ENCODE data around the gene MANBA. TPM values are rescaled to one million over a fixed set of nuclear protein-coding genes. Genes with fewer than 3 reads are reported as not detected.
"Not testable (repeated sequence)": the region's sequence is repeated elsewhere in the genome, so short reads cannot be mapped to it uniquely, and the experiment has no call there.

The MANBA gene
- total RNA-seq, 2 experiments from 2014 or later = 12.0 to 13.3 TPM

GRCh38 chr4:102735582-102735981 is 25.2 kb downstream of the MANBA start:
- DNase-seq (no peak), ATAC-seq (no peak)
- ChIA-PET POLR2A (no interaction called here), CTCF (interaction anchor here (0.7 kb wide), 1 partner anchor 12 kb away, joined by 3 read pairs; no protein-coding TSS in a partner anchor)
- Mint-ChIP-seq H3K27ac (no peak overlapping the region), H3K4me1 (peaks cover 19% of the 10 kb centered on the region), H3K27me3 (no peaks in the 10 kb centered on the region), H3K36me3 (ENCODE audit: low read depth) (peaks cover 42% of the 10 kb centered on the region), H3K9me3 (ENCODE audit: low read depth) (peaks cover 16% of the 10 kb centered on the region), H3K4me3 (no peak overlapping the region)
- intact Hi-C loops (cut with DNase I, micrococcal nuclease) = no loop called here

GRCh38 chr4:102734591-102735385 is 26.0 kb downstream of the MANBA start:
- POLR2A ChIA-PET = no interaction called here

GRCh38 chr4:102734116-102734515 is 26.7 kb downstream of the MANBA start:
- Mint-ChIP-seq H3K4me3 (no peak overlapping the region), H3K27ac (no peak overlapping the region), H3K4me1 (peaks cover 18% of the 10 kb centered on the region)

More at GRCh38 chr4:102734591-102735385, 26.0 kb downstream of the MANBA start:
- ATAC-seq (peak; percentile 93), DNase-seq (peak; percentile 16)
- H3K27me3 Mint-ChIP-seq = no peaks in the 10 kb centered on the region
- peaks cover 19% of the 10 kb centered on the region for H3K4me1 Mint-ChIP-seq
- peaks cover 16% of the 10 kb centered on the region for H3K9me3 Mint-ChIP-seq (ENCODE audit: low read depth)
- H3K27ac Mint-ChIP-seq = no peak overlapping the region
- CTCF ChIA-PET = no interaction called here
- intact Hi-C loops (cut with DNase I, micrococcal nuclease) = no loop called here
- peaks cover 42% of the 10 kb centered on the region for H3K36me3 Mint-ChIP-seq (ENCODE audit: low read depth)
- no peak overlapping the region for H3K4me3 Mint-ChIP-seq

GRCh38 chr4:102733084-102733483 is 27.7 kb downstream of the MANBA start:
- Mint-ChIP-seq H3K4me1 (peaks cover 8% of the 10 kb centered on the region), H3K36me3 (ENCODE audit: low read depth) (peaks cover 32% of the 10 kb centered on the region), H3K27me3 (no peaks in the 10 kb centered on the region), H3K9me3 (ENCODE audit: low read depth) (peaks cover 3% of the 10 kb centered on the region), H3K27ac (no peak overlapping the region), H3K4me3 (no peak overlapping the region)
- ATAC-seq = no peak
- no peak for DNase-seq
- CTCF ChIA-PET = no interaction called here
- POLR2A ChIA-PET = no interaction called here
- intact Hi-C loops (cut with DNase I, micrococcal nuclease) = no loop called here

More at GRCh38 chr4:102734116-102734515, 26.7 kb downstream of the MANBA start:
- DNase-seq (no peak), ATAC-seq (no peak)
- Mint-ChIP-seq H3K36me3 (ENCODE audit: low read depth) (peaks cover 37% of the 10 kb centered on the region), H3K27me3 (no peaks in the 10 kb centered on the region), H3K9me3 (ENCODE audit: low read depth) (peaks cover 10% of the 10 kb centered on the region)
- ChIA-PET POLR2A (no interaction called here), CTCF (no interaction called here)
- intact Hi-C loops (cut with DNase I, micrococcal nuclease) = no loop called here

GRCh38 chr4:102732678-102733077 is 28.1 kb downstream of the MANBA start:
- ChIA-PET CTCF (no interaction called here), POLR2A (no interaction called here)
- ATAC-seq = no peak
- Mint-ChIP-seq H3K4me3 (no peak overlapping the region), H3K27ac (no peak overlapping the region), H3K36me3 (ENCODE audit: low read depth) (peaks cover 32% of the 10 kb centered on the region), H3K9me3 (ENCODE audit: low read depth) (peaks cover 3% of the 10 kb centered on the region), H3K27me3 (no peaks in the 10 kb centered on the region), H3K4me1 (peaks cover 8% of the 10 kb centered on the region)
- intact Hi-C loops (cut with DNase I, micrococcal nuclease) = no loop called here
- DNase-seq = no peak

- peaks cover 29% of the 10 kb centered on the region for H3K36me3 Mint-ChIP-seq (ENCODE audit: low read depth)
- CTCF ChIA-PET = interaction anchor here (1.1 kb wide), 1 partner anchor 277 kb away, joined by 3 read pairs; no protein-coding TSS in a partner anchor
Measured at GRCh38 chr4:102730968-102731533, 29.7 kb downstream of the MANBA start.

GRCh38 chr4:102729486-102729885 is 31.3 kb downstream of the MANBA start:
- H3K9me3 Mint-ChIP-seq (ENCODE audit: low read depth); DNase-seq; intact Hi-C loops (cut with DNase I, micrococcal nuclease); H3K27ac Mint-ChIP-seq; H3K4me1 Mint-ChIP-seq; ATAC-seq; H3K4me3 Mint-ChIP-seq; H3K27me3 Mint-ChIP-seq: not testable (repeated sequence)
- POLR2A ChIA-PET = interaction anchor here (1.8 kb wide), 1 partner anchor 9 kb away, joined by 5 read pairs; no protein-coding TSS in a partner anchor
- H3K36me3 Mint-ChIP-seq (ENCODE audit: low read depth) = peaks cover 31% of the 10 kb centered on the region
- CTCF ChIA-PET = interaction anchor here (1.2 kb wide), 1 partner anchor 44 kb away, joined by 4 read pairs; no protein-coding TSS in a partner anchor

More at GRCh38 chr4:102730968-102731533, 29.7 kb downstream of the MANBA start:
- ATAC-seq = no peak
- Mint-ChIP-seq H3K9me3 (ENCODE audit: low read depth) (peaks cover 3% of the 10 kb centered on the region), H3K4me3 (no peak overlapping the region), H3K27ac (no peak overlapping the region), H3K27me3 (no peaks in the 10 kb centered on the region), H3K4me1 (peaks cover 11% of the 10 kb centered on the region)
- intact Hi-C loops (cut with DNase I, micrococcal nuclease) = no loop called here
- DNase-seq = no peak
- POLR2A ChIA-PET = interaction anchor here (0.6 kb wide), 1 partner anchor 18 kb away, joined by 3 read pairs; no protein-coding TSS in a partner anchor

- ATAC-seq; H3K4me3 Mint-ChIP-seq; H3K27ac Mint-ChIP-seq; H3K9me3 Mint-ChIP-seq (ENCODE audit: low read depth); H3K4me1 Mint-ChIP-seq; DNase-seq; intact Hi-C loops (cut with DNase I, micrococcal nuclease); POLR2A ChIA-PET; H3K27me3 Mint-ChIP-seq: not testable (repeated sequence)
- peaks cover 16% of the 10 kb centered on the region for H3K36me3 Mint-ChIP-seq (ENCODE audit: low read depth)
- CTCF ChIA-PET = interaction anchor here (0.5 to 1.5 kb wide), 2 partner anchors 23 to 273 kb away, joined by 3 read pairs; no protein-coding TSS in a partner anchor
Measured at GRCh38 chr4:102726919-102727318, 33.8 kb downstream of the MANBA start.

GRCh38 chr4:102726068-102726467 is 34.7 kb downstream of the MANBA start:
- Mint-ChIP-seq H3K36me3 (ENCODE audit: low read depth) (peaks cover 13% of the 10 kb centered on the region), H3K27me3 (no peaks in the 10 kb centered on the region), H3K4me3 (no peak overlapping the region), H3K4me1 (peaks cover 2% of the 10 kb centered on the region), H3K9me3 (ENCODE audit: low read depth) (peaks cover under 1% of the 10 kb centered on the region), H3K27ac (no peak overlapping the region)
- ATAC-seq (no peak), DNase-seq (no peak)
- ChIA-PET POLR2A (no interaction called here), CTCF (no interaction called here)
- intact Hi-C loops (cut with DNase I, micrococcal nuclease) = no loop called here

GRCh38 chr4:102725229-102725628 is 35.5 kb downstream of the MANBA start:
- no peak overlapping the region for H3K27ac Mint-ChIP-seq
- peaks cover 2% of the 10 kb centered on the region for H3K4me1 Mint-ChIP-seq
- no peak for DNase-seq
- POLR2A ChIA-PET = interaction anchor here (0.5 kb wide), 1 partner anchor 14 kb away, joined by 3 read pairs; no protein-coding TSS in a partner anchor
- CTCF ChIA-PET = no interaction called here
- no peak overlapping the region for H3K4me3 Mint-ChIP-seq
- intact Hi-C loops (cut with DNase I, micrococcal nuclease) = no loop called here
- H3K27me3 Mint-ChIP-seq = no peaks in the 10 kb centered on the region
- ATAC-seq = no peak
- no peaks in the 10 kb centered on the region for H3K9me3 Mint-ChIP-seq (ENCODE audit: low read depth)
- H3K36me3 Mint-ChIP-seq (ENCODE audit: low read depth) = peaks cover 9% of the 10 kb centered on the region

GRCh38 chr4:102723511-102723910 is 37.3 kb downstream of the MANBA start:
- ATAC-seq (no peak), DNase-seq (no peak)
- H3K36me3 Mint-ChIP-seq (ENCODE audit: low read depth) = peaks cover 21% of the 10 kb centered on the region
- no peaks in the 10 kb centered on the region for H3K9me3 Mint-ChIP-seq (ENCODE audit: low read depth)
- no peaks in the 10 kb centered on the region for H3K27me3 Mint-ChIP-seq
- ChIA-PET POLR2A (no interaction called here), CTCF (no interaction called here)
- peaks cover 2% of the 10 kb centered on the region for H3K4me1 Mint-ChIP-seq
- intact Hi-C loops (cut with DNase I, micrococcal nuclease) = no loop called here
- H3K27ac Mint-ChIP-seq = no peak overlapping the region
- H3K4me3 Mint-ChIP-seq = no peak overlapping the region

GRCh38 chr4:102722740-102723139 is 38.0 kb downstream of the MANBA start:
- no peak overlapping the region for H3K4me3 Mint-ChIP-seq
- no peak overlapping the region for H3K27ac Mint-ChIP-seq
- no peak for ATAC-seq
- no peaks in the 10 kb centered on the region for H3K27me3 Mint-ChIP-seq
- H3K4me1 Mint-ChIP-seq = peaks cover 2% of the 10 kb centered on the region
- POLR2A ChIA-PET = no interaction called here
- CTCF ChIA-PET = no interaction called here
- H3K9me3 Mint-ChIP-seq (ENCODE audit: low read depth) = no peaks in the 10 kb centered on the region
- intact Hi-C loops (cut with DNase I, micrococcal nuclease) = no loop called here
- DNase-seq = no peak
- H3K36me3 Mint-ChIP-seq (ENCODE audit: low read depth) = peaks cover 24% of the 10 kb centered on the region
